GM21360 (cell line): ENCODE results near the gene RAB36.

Experiments
- ATAC-seq: cut with Tn5 transposase; IDR thresholded peaks from one replicate; pipeline ENCODE4 v1.9.1; 2021; ENCODE audit warnings: mild to moderate bottlenecking, moderate library complexity; ENCODE audit not compliant: unreplicated experiment

Gene RAB36

GRCh38 chr22:23120415-23120899 lies 24.8 kb upstream of the RAB36 start:
- ATAC-seq, result no peak

GRCh38 chr22:23121000-23121421 lies 24.3 kb upstream of the RAB36 start:
- ATAC-seq, result no peak

GRCh38 chr22:23121424-23121823 lies 23.9 kb upstream of the RAB36 start:
- ATAC-seq, result no peak

- no peak for ATAC-seq
Observed at GRCh38 chr22:23122216-23122957, 22.9 kb upstream of the RAB36 start.

- ATAC-seq, result no peak
Observed at GRCh38 chr22:23122992-23123803, 22.1 kb upstream of the RAB36 start.

GRCh38 chr22:23123804-23124254 lies 21.4 kb upstream of the RAB36 start:
- ATAC-seq, result no peak

- no peak for ATAC-seq
Observed at GRCh38 chr22:23124611-23125511, 20.4 kb upstream of the RAB36 start.

GRCh38 chr22:23125512-23126103 lies 19.7 kb upstream of the RAB36 start:
- no peak for ATAC-seq

- ATAC-seq, result no peak
Observed at GRCh38 chr22:23126165-23127054, 18.9 kb upstream of the RAB36 start.

- no peak for ATAC-seq
Observed at GRCh38 chr22:23127055-23127756, 18.1 kb upstream of the RAB36 start.

GRCh38 chr22:23127788-23128187 lies 17.5 kb upstream of the RAB36 start:
- ATAC-seq, result no peak

- ATAC-seq, result no peak
Observed at GRCh38 chr22:23128269-23129108, 16.8 kb upstream of the RAB36 start.

GRCh38 chr22:23129149-23129548 lies 16.1 kb upstream of the RAB36 start:
- no peak for ATAC-seq

GRCh38 chr22:23130697-23131096 lies 14.6 kb upstream of the RAB36 start:
- no peak for ATAC-seq

- no peak for ATAC-seq
Observed at GRCh38 chr22:23131931-23132330, 13.3 kb upstream of the RAB36 start.

- ATAC-seq, result no peak
Observed at GRCh38 chr22:23132376-23133091, 12.7 kb upstream of the RAB36 start.

GRCh38 chr22:23133922-23134321 lies 11.4 kb upstream of the RAB36 start:
- no peak for ATAC-seq
